HG02885 (cell line): ENCODE data around the gene LRRC71.

Experiments
- ATAC-seq: cut with Tn5 transposase; IDR thresholded peaks from one replicate; pipeline ENCODE4 v1.9.1; 2021; ENCODE audit warnings: mild to moderate bottlenecking; ENCODE audit not compliant: unreplicated experiment, poor library complexity

Gene LRRC71

GRCh38 chr1:156942176-156942575, 21.7 kb downstream of the LRRC71 start:
- no peak for ATAC-seq

GRCh38 chr1:156942576-156942975, 22.1 kb downstream of the LRRC71 start:
- ATAC-seq = no peak

- no peak for ATAC-seq
These were observed 23.3 kb downstream of the LRRC71 start for GRCh38 chr1:156943756-156944155.

GRCh38 chr1:156944268-156944667, 23.8 kb downstream of the LRRC71 start:
- no peak for ATAC-seq

- no peak for ATAC-seq
These were observed 24.4 kb downstream of the LRRC71 start for GRCh38 chr1:156944848-156945247.

GRCh38 chr1:156945881-156946661, 25.6 kb downstream of the LRRC71 start:
- ATAC-seq = no peak

GRCh38 chr1:156947127-156947526, 26.7 kb downstream of the LRRC71 start:
- no peak for ATAC-seq

GRCh38 chr1:156947818-156948525, 27.5 kb downstream of the LRRC71 start:
- no peak for ATAC-seq

- no peak for ATAC-seq
These were observed 28.3 kb downstream of the LRRC71 start for GRCh38 chr1:156948708-156949107.

- ATAC-seq = no peak
These were observed 28.7 kb downstream of the LRRC71 start for GRCh38 chr1:156949127-156949526.

- no peak for ATAC-seq
These were observed 30.9 kb downstream of the LRRC71 start for GRCh38 chr1:156951371-156951770.

GRCh38 chr1:156953571-156953970, 33.1 kb downstream of the LRRC71 start:
- no peak for ATAC-seq

- no peak for ATAC-seq
These were observed 35.9 kb downstream of the LRRC71 start for GRCh38 chr1:156956333-156956732.

- ATAC-seq = no peak
These were observed 37.2 kb downstream of the LRRC71 start for GRCh38 chr1:156957634-156958033.

GRCh38 chr1:156958247-156958714, 37.8 kb downstream of the LRRC71 start:
- no peak for ATAC-seq

- no peak for ATAC-seq
These were observed 39.0 kb downstream of the LRRC71 start for GRCh38 chr1:156959414-156959813.

- ATAC-seq = no peak
These were observed 39.5 kb downstream of the LRRC71 start for GRCh38 chr1:156959925-156960324.

- no peak for ATAC-seq
These were observed 41.3 kb downstream of the LRRC71 start for GRCh38 chr1:156961709-156962108.

- no peak for ATAC-seq
These were observed 43.2 kb downstream of the LRRC71 start for GRCh38 chr1:156963621-156964020.

- ATAC-seq = no peak
These were observed 44.0 kb downstream of the LRRC71 start for GRCh38 chr1:156964441-156964840.

- no peak for ATAC-seq
These were observed 49.1 kb downstream of the LRRC71 start for GRCh38 chr1:156969496-156969895.

GRCh38 chr1:156970017-156970416, 49.6 kb downstream of the LRRC71 start:
- ATAC-seq = no peak
